ENCODE data around the gene KRT3. TPM values are rescaled to one million over a fixed set of nuclear protein-coding genes. Genes with fewer than 3 reads are reported as not detected.

KRT3 gene
- total RNA-seq, 1 donor from 2014 or later, result not detected

- no peak for DNase-seq (ENCODE audit: low read depth in 2 of 2)
Observed at GRCh38 chr12:52827499-52828090, 31.7 kb upstream of the KRT3 start.

- DNase-seq (ENCODE audit: low read depth in 2 of 2), result no peak
Observed at GRCh38 chr12:52826611-52827498, 30.9 kb upstream of the KRT3 start.

GRCh38 chr12:52825961-52826360 lies 30.0 kb upstream of the KRT3 start:
- DNase-seq (ENCODE audit: low read depth in 2 of 2), result no peak

- no peak for DNase-seq (ENCODE audit: low read depth in 2 of 2)
Observed at GRCh38 chr12:52824741-52825410, 29.0 kb upstream of the KRT3 start.

GRCh38 chr12:52823761-52824450 lies 28.0 kb upstream of the KRT3 start:
- DNase-seq (ENCODE audit: low read depth in 2 of 2), result no peak

GRCh38 chr12:52822771-52823510 lies 27.0 kb upstream of the KRT3 start:
- no peak for DNase-seq (ENCODE audit: low read depth in 2 of 2)

GRCh38 chr12:52821826-52822660 lies 26.1 kb upstream of the KRT3 start:
- no peak for DNase-seq (ENCODE audit: low read depth in 2 of 2)

GRCh38 chr12:52821071-52821730 lies 25.3 kb upstream of the KRT3 start:
- DNase-seq (ENCODE audit: low read depth in 2 of 2), result no peak

- DNase-seq (ENCODE audit: low read depth in 2 of 2), result no peak
Observed at GRCh38 chr12:52820521-52820920, 24.6 kb upstream of the KRT3 start.

GRCh38 chr12:52819731-52820510 lies 24.0 kb upstream of the KRT3 start:
- no peak for DNase-seq (ENCODE audit: low read depth in 2 of 2)

GRCh38 chr12:52818887-52819420 lies 23.0 kb upstream of the KRT3 start:
- DNase-seq (ENCODE audit: low read depth in 2 of 2), result no peak

- no peak for DNase-seq (ENCODE audit: low read depth in 2 of 2)
Observed at GRCh38 chr12:52818388-52818787, 22.5 kb upstream of the KRT3 start.

GRCh38 chr12:52817699-52818238 lies 21.9 kb upstream of the KRT3 start:
- no peak for DNase-seq (ENCODE audit: low read depth in 2 of 2)

GRCh38 chr12:52817003-52817698 lies 21.2 kb upstream of the KRT3 start:
- DNase-seq (ENCODE audit: low read depth in 2 of 2), result no peak

GRCh38 chr12:52815676-52816588 lies 20.0 kb upstream of the KRT3 start:
- DNase-seq (ENCODE audit: low read depth in 2 of 2), result no peak

GRCh38 chr12:52815161-52815560 lies 19.2 kb upstream of the KRT3 start:
- no peak for DNase-seq (ENCODE audit: low read depth in 2 of 2)

- DNase-seq (ENCODE audit: low read depth in 2 of 2), result no peak
Observed at GRCh38 chr12:52814710-52815155, 18.8 kb upstream of the KRT3 start.
